Activated T-cell treated with anti-CD3 and anti-CD28 coated beads, Interleukin-2, amount 50 U/mL, for 1 hour (primary cell): ENCODE results near the gene ANKS1B.
"Not testable (repeated sequence)": the region's sequence is repeated elsewhere in the genome, so short reads cannot be mapped to it uniquely, and the experiment has no call there.

Experiments
- DNase-seq: peaks from one replicate; pipeline ENCODE4 v3.0.0-alpha.2; 2020

Gene ANKS1B

DNA sequence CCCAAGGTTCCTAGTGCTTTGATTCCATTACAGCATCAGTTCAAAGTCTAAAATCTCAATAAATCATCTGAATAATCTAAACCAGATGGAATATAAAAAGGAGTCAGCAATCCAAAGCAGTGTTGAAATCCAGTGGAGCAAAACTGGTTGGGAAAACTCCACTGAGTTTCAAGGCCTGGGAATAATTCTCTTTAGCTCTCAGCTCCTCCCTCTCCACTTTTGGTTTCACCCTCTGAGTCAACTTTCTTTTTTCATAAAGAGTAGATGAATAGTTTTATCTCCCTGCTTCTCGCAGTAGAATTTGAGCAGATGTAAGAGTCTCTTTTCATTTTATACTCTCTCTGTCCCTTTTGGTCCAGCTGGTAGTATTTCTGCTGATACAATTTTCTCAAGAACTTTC lies 1001.1 kb downstream of the ANKS1B start:
- DNase-seq: no peak

DNA sequence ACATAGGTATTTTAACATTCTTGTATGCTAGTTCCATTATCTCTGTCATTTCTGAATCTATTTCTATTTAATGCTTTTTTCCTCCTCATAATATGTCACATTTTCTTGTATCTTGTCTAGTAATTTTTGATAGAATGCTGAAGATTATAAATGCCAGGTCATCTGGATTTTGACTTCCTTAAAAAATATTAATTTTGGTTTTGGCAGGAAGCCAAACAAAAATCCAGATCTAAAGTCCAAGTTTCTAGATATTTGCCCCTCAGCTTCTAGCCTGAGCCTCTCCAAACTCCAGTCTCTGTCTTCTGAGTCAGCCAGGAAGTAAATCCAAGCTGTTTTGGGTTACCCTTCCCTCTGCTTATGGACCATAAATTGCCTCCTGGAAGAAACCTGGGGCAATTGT lies 1004.2 kb downstream of the ANKS1B start:
- DNase-seq: no peak

DNA sequence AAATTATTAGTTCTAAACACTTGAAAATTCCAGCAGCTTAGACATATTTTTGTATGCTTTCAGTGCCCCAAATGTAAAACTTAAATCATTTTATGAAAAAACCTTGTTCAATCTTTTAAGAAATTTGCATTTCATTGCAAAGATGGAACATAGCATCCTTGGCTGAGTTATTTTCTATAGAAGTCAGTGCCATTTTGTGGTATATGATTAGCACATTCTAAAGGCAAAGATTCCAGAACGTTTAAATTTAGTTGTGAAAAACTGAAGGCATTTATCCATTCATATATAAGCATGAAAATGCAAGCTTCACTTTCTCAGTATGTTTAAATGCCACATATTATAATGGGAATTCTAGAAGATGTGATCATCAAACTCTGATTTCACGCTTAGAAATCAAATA lies 1007.5 kb downstream of the ANKS1B start:
- DNase-seq: no peak

DNA sequence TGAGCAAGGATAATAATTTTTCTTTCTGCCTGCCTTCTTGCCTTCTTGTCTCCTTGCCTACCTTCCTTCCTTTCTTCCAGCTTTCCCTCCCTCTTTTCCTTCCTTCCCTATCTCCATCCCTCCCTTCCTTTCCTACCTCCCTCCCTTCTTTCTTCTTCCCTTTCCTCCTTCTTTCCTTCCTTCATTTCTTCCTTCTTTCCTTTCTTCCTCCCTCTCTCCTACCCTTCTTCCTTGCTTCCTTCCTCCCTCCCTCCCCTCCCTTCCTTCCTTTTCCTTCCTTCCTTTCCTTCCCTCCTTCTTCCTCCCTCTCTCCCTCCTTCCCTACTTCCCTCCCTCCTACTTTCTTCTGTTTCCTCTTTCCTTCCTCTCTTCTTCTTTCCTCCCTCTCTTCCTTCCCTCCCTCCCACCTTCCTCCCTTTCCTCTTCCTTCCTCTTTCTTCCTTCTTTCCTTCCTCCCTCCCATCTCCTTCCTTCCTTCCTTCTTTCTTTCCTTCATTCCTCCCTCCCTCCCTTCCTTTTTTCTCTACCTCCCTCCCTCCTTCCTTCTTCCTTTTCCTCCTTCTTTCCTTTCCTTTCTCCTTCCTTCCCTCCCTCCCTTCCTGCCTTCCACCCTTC lies 1009.9 kb downstream of the ANKS1B start:
- DNase-seq: no peak

DNA sequence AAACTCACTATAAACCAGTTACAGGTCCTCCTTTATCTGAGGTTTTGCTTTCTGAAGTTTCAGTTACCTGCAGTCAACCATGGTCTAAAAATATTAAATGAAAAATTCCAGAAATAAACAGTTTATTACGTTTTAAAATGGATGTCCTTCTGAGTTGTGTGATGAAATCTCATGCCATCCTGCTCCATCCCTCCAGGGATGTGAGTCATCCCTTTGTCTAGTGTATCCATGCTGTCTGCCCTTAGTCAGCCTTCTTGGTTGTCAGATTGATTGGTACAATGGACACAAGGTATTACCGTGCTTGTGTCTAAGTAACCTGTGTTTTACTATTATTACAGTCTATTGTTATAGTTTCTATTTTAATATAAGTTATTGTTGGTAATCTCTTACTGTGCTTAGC lies 1011.3 kb downstream of the ANKS1B start:
- DNase-seq: no peak

DNA sequence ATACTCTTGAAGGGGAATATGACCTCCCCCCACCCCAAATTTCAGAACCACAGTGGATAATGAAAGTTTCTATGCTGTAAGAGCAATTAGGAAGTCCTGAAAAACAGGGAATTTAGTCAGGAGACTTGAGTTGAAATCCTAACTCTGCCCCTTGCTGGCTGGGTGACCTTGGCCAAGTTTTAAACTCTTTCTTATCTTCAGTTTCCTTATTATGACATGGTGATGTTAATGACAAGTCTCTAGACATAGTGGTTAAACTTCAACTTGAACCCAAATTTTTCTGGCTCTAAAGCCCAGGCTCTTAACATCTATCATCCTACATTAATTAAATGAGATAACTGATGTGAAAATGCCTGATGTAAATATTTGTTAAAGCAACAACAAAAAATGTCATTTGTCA lies 1013.8 kb downstream of the ANKS1B start:
- no peak for DNase-seq

DNA sequence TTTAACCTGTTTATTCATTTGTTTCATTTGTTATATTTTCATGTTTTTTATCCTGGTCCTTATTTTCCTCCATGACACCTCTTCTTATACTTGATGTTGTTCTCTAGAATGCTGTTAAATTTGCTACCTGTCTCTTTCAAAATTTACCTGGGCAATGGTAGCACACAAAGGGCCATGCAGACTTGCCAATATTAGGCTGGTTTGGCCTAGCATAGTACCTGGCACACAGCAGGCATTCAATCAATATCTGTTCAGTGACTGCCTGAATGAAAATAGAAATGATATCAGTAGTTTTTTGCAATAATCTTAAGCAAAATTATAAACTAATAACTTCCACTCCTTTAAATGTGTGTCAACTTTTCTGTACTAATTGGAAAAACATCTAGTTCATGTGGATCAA lies 1014.5 kb downstream of the ANKS1B start:
- no peak for DNase-seq

DNA sequence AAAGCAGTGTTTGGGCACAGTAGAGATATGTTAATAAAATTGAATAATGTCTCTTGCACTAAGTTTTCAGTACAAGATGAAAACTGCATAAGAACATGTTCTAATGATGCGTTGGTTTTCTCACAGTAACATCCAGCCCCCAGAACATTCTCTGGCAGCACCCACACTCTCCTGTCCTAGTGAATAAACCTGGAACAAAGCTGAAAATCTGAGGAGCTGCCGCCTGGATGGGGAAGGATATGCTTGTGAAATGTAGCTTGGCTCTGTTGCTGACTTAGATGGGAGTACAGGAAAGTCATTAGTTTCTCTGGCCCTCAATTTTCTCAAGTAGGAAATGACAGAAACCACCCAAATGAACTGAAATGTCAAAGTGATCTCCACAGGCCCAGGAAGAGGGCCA lies 1015.8 kb downstream of the ANKS1B start:
- no peak for DNase-seq

DNA sequence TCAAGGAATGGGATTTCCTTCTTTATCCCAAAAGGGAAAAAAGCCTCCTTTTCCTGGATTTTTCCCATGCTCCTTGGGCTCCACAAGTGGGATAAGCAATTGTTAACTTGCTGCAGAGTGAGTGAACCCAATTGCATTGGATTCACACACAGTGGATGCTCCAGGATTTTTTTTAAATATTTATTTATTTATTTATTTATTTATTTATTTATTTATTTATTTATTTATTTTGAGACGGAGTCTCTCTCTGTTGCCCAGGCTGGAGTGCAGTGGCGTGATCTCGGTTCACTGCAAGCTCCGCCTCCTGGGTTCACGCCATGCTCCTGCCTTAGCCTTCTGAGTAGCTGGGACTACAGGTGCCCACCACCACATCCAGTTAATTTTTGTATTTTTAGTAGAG lies 1027.6 kb downstream of the ANKS1B start:
- DNase-seq: not testable (repeated sequence)

DNA sequence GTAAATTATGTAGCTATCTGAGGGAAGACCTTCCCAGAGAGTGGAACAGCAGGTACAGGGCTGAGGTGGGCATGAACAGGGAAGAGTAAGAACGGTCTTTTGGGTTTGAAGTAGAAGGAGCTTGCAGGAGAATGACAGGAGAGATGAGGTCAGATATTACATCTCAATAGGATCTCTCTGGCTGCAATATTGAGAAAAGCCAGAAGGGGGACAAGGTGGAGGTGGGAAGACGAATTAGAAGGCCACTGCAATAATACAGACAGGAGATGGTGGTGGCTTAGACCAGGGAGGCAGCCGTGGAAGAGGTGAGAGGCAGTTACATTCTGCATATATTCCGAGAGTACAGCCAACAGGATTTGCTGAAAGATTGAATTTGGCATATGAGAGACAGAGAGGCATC lies 1029.5 kb downstream of the ANKS1B start:
- no peak for DNase-seq

DNA sequence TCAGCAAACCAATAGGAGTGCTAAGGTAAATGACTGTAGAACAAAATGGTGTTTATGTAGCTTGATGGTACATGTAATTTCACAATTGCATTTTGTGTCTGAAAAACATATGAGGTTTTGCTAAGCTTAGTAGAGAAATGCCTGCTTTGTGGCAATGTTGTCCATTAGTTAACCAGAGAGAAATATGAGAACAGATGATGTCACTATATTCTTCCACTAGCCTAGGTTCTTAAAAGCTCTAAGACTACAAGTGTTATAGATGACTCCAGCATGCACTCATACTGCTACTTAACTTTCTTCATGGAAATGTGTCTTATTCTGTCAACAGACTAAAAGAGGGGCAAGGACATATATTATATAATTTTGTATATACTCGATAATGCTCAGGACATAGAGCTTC lies 1030.2 kb downstream of the ANKS1B start:
- DNase-seq: no peak

DNA sequence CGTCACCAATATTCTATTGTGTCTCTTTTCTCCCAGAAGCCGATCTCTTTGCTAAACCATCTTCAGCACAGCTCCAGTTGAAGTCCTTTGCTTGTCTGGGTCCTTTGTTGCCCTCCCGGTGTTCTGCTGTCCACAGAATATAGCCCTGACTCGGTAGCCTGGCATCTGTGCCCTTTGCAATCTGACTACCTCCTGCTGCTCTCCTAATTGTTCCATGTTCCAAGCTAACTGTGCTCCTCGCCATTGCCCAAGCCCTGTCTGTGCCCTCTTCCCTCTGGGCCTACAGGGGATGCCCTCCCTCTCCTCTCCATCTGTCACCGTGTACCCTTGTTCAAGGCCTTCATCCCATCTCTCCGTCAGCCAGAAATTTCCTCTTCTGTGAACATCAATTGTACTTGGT lies 1033.3 kb downstream of the ANKS1B start:
- no peak for DNase-seq

DNA sequence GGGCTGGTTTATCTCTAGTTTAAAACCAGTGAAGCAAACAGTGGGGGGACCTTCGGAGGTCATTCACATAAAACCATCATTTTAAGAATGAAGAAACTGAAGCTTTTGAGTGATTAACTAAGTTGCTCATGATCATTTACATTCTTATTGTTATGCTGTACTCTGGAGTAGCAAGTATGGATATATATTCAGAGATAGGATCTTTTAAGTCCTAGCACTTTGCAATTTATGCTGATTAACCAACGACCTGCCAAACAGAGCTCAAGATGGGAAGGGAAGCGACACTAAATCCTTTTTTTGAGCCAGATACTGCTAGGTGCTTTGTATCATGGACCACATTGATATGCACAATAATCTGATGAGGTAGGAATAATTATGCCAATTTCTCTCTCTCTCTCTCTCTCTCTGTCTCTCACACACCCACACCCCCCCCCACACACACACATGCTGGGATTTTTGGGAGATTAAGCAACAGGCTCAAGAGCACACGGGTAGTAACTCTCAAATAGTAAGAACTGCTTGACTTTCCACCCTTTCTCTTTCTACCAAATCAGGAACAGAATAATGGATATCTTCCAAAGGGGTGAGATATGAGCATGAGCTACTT lies 1036.3 kb downstream of the ANKS1B start:
- no peak for DNase-seq

DNA sequence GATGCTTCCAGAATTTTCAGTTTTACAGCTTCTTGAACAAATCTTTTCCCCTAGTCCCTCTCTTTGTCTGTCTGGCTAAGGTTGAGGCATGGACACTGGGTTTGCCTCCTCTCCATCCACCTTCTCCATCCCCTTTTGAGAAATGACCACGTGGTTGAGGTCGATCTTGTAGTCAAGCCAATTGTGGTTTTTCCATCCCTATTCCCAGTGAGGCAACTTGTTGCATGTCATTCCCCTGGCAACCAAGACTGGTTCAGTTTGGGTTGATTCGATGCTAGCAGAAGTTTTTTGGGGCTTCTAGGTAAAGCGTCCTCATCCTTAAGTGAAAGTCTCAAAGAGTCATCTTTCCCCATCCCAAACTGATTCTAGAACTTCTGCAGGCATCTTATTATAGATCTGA lies 1038.9 kb downstream of the ANKS1B start:
- DNase-seq: no peak

DNA sequence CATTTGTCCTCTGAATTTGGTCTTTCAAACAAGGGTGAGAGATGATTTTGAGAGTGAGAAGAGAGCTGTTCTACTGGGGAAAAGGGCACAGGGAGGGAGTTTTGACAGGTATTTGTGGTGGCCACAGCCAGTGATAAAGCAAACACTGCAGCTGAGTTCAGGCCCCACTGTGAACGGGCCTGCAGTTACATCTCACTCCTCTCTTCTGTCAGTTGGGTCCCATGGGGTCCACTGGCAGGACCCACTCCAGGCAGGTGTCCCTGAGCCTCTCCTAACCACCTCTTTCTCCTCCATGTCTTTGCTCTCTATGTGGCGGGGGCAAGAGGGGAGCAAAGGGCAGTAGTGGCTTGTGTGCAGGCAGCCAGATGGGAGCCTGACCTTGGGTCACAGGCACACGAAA lies 1044.8 kb downstream of the ANKS1B start:
- DNase-seq: no peak

DNA sequence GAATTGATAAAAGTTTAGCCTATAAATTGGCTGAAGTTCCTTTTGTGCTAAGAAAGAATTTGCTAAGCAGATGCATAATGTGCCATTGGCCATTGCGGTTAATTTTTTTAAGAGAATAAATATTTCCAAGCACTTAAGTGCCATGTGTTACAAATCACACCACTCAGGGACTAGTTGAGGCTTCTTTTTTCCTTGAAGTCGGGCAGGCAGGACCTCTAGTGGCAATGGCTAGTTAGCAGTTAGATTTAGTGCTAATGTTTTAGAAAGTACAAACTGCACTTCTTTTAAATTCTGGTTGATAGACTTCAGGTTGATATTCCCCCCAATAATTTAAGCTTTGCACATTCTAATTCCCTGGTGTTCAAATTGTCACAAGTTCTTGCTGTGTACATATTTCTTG lies 1045.4 kb downstream of the ANKS1B start:
- no peak for DNase-seq

DNA sequence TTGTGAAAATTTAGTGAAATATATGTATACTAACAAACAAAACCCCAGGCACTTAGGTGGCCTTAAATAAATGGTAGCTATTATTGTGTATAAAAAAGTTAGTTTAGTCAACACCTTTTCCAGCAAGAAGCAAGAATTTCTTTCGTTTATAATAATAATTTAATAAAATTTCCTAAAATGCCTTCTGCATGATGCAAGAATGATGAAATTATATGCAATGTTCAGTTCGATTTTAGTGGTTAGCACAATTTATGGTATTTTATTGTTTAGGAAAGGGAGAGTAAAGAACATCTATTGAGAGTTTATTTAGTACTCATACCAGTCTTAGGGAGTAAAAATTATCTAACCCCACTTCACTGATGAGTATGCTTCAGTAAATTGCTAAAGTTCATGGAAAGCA lies 1048.9 kb downstream of the ANKS1B start:
- DNase-seq: no peak

DNA sequence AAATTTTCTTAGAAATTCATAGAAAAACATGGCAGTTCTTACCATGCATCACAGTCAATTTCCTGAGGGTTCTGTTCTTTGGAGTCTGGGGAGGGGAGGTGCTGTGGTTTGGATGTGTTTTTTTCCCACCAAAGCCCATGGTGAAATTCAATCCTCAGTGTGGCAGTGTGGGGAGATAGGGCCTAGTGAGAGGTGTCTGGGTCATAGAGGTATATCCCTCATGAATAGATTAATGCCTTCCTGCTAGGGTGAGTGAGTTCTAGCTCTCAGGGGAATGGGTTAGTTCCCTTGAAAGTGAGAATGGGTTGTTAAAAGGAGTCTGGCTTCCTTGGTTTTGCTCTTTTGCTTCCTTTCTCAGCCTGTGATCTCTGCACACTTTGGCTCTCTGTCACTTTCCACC lies 1061.9 kb downstream of the ANKS1B start:
- DNase-seq: no peak

DNA sequence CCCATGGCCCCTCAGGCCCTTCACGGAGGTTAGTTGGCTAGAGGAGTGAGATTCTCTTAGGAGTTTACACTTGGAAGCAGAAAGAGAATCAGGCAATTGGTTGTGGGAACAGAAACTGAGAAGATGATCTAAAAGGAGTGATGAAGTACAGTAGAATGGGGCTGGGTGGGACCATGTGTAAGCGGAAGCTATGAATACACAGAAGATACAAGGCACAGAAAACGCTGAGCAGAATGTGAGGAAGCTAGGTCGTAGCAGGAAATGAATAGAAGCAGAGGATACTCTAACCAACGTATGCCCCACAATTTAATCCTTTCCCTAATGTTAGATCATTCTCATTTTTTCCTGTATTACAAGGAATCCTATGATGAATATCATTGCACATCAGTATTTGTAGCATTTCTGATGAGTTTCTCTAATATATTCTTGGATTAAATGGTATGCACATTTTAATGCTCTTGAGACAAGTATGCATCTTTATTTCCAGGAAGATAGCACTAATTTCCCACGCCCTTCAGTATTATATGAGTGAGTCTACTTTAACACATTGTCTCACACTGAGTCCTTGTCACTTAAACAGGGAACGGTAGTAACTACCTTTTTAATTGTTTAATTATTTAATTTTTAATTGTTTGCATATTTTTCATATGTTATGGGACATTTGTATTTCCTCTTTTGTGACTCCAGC lies 1066.4 kb downstream of the ANKS1B start:
- DNase-seq: no peak

DNA sequence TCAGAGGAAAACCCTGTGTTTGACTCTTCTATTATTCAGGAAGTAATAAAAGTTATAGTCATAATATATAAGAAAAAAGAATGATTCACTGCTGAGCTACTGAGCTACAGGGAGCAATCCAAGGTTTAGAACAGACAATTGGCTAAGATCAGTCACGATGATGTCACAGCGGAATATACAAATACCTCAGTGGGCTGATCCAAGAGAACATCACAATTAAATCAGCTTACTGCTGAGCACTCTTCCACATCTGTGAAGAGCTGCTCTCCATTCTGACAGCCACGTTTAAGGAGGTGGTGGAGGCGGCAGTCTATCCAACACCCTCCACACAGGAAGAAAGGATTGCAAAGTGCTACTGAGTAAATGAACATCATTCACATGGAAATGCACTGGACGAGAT lies 1068.6 kb downstream of the ANKS1B start:
- DNase-seq: no peak

DNA sequence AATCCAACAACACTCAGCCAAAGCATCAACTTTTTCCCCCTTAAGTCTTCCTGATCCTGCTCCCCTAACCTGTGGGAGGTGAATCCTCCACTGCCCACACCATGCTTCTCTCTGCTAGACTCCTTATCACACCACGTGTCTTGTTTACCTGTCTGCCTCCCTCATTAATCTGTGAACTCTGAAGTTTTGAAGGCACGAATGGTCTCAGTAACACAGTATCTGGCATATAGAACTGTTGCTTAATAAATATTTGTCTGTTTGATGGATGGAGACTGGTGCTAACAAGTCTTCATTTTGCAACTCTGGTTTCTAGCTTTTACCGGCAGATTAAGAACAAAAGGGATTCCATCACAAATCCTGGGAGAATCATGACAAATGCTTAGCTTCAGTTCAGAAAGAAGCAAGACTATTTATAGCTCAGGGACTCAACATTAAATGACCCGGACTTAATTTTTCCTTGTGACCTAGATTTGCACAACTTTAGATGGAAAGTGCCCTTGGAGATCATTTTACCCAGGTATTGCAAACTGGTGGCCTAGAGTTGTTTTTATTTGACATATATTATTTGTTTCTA lies 1072.2 kb downstream of the ANKS1B start:
- DNase-seq: no peak

DNA sequence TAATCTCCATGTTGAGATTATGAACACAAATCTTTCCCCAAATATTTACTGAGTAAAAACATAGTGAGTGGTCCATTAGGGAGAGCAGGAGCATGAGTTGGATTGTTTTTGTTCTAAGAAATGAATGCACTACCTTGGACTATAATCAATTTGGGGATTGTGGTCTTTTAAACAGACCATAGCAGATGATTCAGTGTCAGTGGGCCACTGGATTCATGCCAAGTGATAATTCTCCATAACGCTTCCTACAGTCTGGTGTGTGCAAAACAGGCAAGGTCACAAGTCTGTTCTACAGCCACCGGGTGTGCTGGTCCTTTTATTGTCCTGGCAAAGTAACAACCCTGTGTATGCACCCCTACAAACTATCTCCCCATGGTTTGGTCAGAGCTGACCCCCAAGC lies 1073.3 kb downstream of the ANKS1B start:
- DNase-seq: no peak

DNA sequence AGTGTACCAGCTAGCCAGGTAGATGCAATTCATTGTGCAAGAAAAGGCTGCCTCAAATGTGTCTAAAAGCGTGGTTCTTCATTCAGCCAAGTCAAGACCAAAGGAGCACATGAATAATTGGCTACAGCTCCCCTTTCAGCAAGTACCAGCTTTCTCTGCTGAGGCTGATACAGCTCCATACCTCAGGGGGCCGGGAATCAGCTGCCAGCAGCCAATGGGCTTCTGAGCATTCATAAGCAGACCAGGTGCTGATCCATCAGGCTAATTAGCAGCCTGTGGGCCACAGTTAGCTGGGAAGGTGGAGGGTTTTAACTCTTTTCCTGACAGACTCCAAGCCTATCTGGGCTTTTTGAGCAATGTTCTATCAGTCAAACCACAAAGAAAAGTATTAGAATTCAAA lies 1075.0 kb downstream of the ANKS1B start:
- DNase-seq: no peak

DNA sequence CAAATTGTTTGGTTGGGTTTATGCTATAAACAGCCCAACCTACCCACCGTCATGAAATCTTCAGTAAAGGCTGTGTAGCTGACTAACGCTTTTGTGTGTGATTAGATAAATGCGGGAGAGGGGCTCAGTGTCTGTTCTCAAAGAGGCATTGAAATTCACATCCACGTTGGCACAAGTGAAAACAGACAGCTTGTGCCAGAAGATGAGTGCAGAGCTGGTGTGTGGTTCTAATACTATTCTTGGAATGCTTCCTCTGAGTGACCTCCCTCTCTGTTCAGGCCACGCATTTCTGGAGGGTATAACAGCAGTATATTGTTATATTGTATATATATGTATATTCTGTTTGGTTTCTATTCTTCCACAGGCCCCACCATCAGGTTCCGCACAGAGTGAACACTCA lies 1075.9 kb downstream of the ANKS1B start:
- DNase-seq: no peak
